Neural progenitor cell (in vitro differentiated cells): ENCODE measurements around the gene OR10J1. TPM values are rescaled to one million over a fixed set of nuclear protein-coding genes. Genes with fewer than 3 reads are reported as not detected.
"Not testable (repeated sequence)": the region's sequence is repeated elsewhere in the genome, so short reads cannot be mapped to it uniquely, and the experiment has no call there.

Experiments used
- DNase-seq: peaks from one replicate; pipeline ENCODE4 v3.0.0-alpha.2; 2016; ENCODE audit warnings: low spot score
- H2AFZ ChIP-seq: fragments of 200-600 bp; sonication (generic); replicated peaks from 2 replicates; pipeline ENCODE4 v1.6.1; 2016; ENCODE audit warnings: antibody characterized with exemption
- H3F3A ChIP-seq: fragments of 200-600 bp; sonication (generic); 2 replicates; pipeline ENCODE4 v1.6.1; 2016; ENCODE audit warnings: antibody characterized with exemption, low read depth
- H3K27ac ChIP-seq: fragments of 200-600 bp; sonication (generic); 2 replicates; pipeline ENCODE4 v1.5.1; 2016; ENCODE audit warnings: mild to moderate bottlenecking
- H3K27me3 ChIP-seq: fragments of 200-600 bp; sonication (generic); 2 replicates; pipeline ENCODE4 v1.6.1; 2016; ENCODE audit warnings: mild to moderate bottlenecking, moderate library complexity
- H3K36me3 ChIP-seq: fragments of 200-600 bp; sonication (generic); 2 replicates; pipeline ENCODE4 v1.5.1; 2016
- H3K4me1 ChIP-seq: fragments of 200-600 bp; sonication (generic); 2 replicates; pipeline ENCODE4 v1.6.1; 2016; ENCODE audit warnings: mixed run types
- H3K4me2 ChIP-seq: fragments of 200-600 bp; sonication (generic); 2 replicates; pipeline ENCODE4 v1.6.1; 2016
- H3K4me3 ChIP-seq: fragments of 200-600 bp; sonication (generic); 2 replicates; pipeline ENCODE4 v1.5.1; 2016
- H3K79me2 ChIP-seq: fragments of 200-600 bp; sonication (generic); 2 replicates; pipeline ENCODE4 v1.6.1; 2016; ENCODE audit warnings: low read depth
- H3K9ac ChIP-seq: fragments of 200-600 bp; sonication (generic); 2 replicates; pipeline ENCODE4 v1.6.1; 2016
- H3K9me3 ChIP-seq: fragments of 200-600 bp; sonication (generic); 2 replicates; pipeline ENCODE4 v1.5.1; 2016; ENCODE audit warnings: low read depth
- H4K20me1 ChIP-seq: fragments of 200-600 bp; sonication (generic); 2 replicates; pipeline ENCODE4 v1.6.1; 2016; ENCODE audit warnings: low read depth
- H3K27ac Mint-ChIP-seq: 3 replicates; pipeline ENCODE4 v1.8.0; 2021; ENCODE audit warnings: mixed read lengths
- H3K27me3 Mint-ChIP-seq: 2 replicates; pipeline ENCODE4 v1.8.0; 2022; ENCODE audit warnings: low read depth, mild to moderate bottlenecking, inconsistent platforms, moderate library complexity, mixed read lengths; ENCODE audit not compliant: insufficient read depth
- H3K36me3 Mint-ChIP-seq: 3 replicates; pipeline ENCODE4 v1.8.0; 2021; ENCODE audit warnings: mixed read lengths
- H3K4me1 Mint-ChIP-seq: 3 replicates; pipeline ENCODE4 v1.8.0; 2021; ENCODE audit warnings: mixed read lengths
- H3K4me3 Mint-ChIP-seq: 3 replicates; pipeline ENCODE4 v1.8.0; 2021; ENCODE audit warnings: mild to moderate bottlenecking, moderate library complexity, mixed read lengths
- H3K9me3 Mint-ChIP-seq: 3 replicates; pipeline ENCODE4 v1.8.0; 2020; ENCODE audit warnings: mixed read lengths
- EZH2 ChIP-seq: fragments of 200-600 bp; sonication (generic); IDR thresholded peaks from 2 replicates; pipeline ENCODE4 v1.6.1; 2017; ENCODE audit warnings: antibody characterized with exemption, mild to moderate bottlenecking, moderate library complexity
- EZH2phosphoT487 ChIP-seq: fragments of 200-600 bp; sonication (generic); IDR thresholded peaks from 2 replicates; pipeline ENCODE4 v1.6.1; 2017; ENCODE audit warnings: antibody characterized with exemption
- total RNA-seq: library from RNA; depleted of rRNA; stranded (reverse); fragments of >200 nt; gene quantifications from 2 replicates; pipeline ENCODE4 v1.2.3, GENCODE V29; 2015; ENCODE audit warnings: low replicate concordance
- TF ChIP-seq, protein P1 (sequence below): fragments of 200-600 bp; sonication (generic); IDR thresholded peaks from 2 replicates; pipeline ENCODE4 v1.5.1; 2017; ENCODE audit warnings: antibody characterized with exemption, mild to moderate bottlenecking

Gene OR10J1
- total RNA-seq, 1 donor from 2014 or later = not detected

DNA sequence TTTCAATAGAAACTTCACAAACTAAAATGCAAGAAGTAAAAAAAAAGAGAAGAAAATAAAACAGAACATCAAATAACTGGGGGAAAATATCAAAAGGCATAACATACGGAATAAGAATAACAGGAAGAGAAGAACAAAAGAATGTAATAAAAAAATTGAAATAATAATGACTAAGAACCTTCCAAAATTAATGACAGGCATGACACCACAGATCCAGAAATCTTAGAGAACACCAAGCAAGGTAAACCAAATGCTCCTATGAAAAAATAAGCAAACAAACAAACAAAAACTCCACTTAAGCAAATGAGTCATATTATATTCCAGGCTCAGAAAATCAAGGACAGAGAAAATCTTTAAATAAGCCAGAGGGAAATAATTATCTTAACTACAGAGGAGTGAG lies 8.7 kb downstream of the OR10J1 start:
- H3K4me2 ChIP-seq = no peak overlapping the region
- H3K4me1 ChIP-seq = no peaks in the 10 kb centered on the region
- peaks cover 18% of the 10 kb centered on the region for H3K9me3 Mint-ChIP-seq
- no peak overlapping the region for H3K4me3 ChIP-seq
- no peaks in the 10 kb centered on the region for H3K36me3 ChIP-seq
- no peak overlapping the region for H3K27ac Mint-ChIP-seq
- H3K79me2 ChIP-seq = no peaks in the 10 kb centered on the region
- no peak overlapping the region for H3K9ac ChIP-seq
- no peaks in the 10 kb centered on the region for H3K27me3 ChIP-seq
- H3K27ac ChIP-seq = no peak overlapping the region
- no peak for DNase-seq
- H3K9me3 ChIP-seq = peaks cover 42% of the 10 kb centered on the region
- no peaks in the 10 kb centered on the region for H3K36me3 Mint-ChIP-seq
- no peak overlapping the region for H2AFZ ChIP-seq
- no peaks in the 10 kb centered on the region for H4K20me1 ChIP-seq
- no peak overlapping the region for H3K4me3 Mint-ChIP-seq
- TF ChIP-seq, protein P1, sequence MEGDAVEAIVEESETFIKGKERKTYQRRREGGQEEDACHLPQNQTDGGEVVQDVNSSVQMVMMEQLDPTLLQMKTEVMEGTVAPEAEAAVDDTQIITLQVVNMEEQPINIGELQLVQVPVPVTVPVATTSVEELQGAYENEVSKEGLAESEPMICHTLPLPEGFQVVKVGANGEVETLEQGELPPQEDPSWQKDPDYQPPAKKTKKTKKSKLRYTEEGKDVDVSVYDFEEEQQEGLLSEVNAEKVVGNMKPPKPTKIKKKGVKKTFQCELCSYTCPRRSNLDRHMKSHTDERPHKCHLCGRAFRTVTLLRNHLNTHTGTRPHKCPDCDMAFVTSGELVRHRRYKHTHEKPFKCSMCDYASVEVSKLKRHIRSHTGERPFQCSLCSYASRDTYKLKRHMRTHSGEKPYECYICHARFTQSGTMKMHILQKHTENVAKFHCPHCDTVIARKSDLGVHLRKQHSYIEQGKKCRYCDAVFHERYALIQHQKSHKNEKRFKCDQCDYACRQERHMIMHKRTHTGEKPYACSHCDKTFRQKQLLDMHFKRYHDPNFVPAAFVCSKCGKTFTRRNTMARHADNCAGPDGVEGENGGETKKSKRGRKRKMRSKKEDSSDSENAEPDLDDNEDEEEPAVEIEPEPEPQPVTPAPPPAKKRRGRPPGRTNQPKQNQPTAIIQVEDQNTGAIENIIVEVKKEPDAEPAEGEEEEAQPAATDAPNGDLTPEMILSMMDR = no peak
- no peaks in the 10 kb centered on the region for H3K4me1 Mint-ChIP-seq
- H3K27me3 Mint-ChIP-seq = no peaks in the 10 kb centered on the region
- H3F3A ChIP-seq = no peaks in the 10 kb centered on the region

- not testable (repeated sequence) for H3K4me2 ChIP-seq, H3K36me3 ChIP-seq, DNase-seq, H3K4me3 Mint-ChIP-seq, H3K27me3 Mint-ChIP-seq, H3K4me1 ChIP-seq, H3K27me3 ChIP-seq, H3K9ac ChIP-seq, H3K27ac Mint-ChIP-seq, H3K79me2 ChIP-seq, H4K20me1 ChIP-seq, H3K27ac ChIP-seq, H2AFZ ChIP-seq, H3K4me1 Mint-ChIP-seq, H3K4me3 ChIP-seq, H3F3A ChIP-seq, H3K36me3 Mint-ChIP-seq
- peaks cover 18% of the 10 kb centered on the region for H3K9me3 Mint-ChIP-seq
- H3K9me3 ChIP-seq = peaks cover 40% of the 10 kb centered on the region
These were observed 10.1 kb downstream of the OR10J1 start for GRCh38 chr1:159449605-159450004.

DNA sequence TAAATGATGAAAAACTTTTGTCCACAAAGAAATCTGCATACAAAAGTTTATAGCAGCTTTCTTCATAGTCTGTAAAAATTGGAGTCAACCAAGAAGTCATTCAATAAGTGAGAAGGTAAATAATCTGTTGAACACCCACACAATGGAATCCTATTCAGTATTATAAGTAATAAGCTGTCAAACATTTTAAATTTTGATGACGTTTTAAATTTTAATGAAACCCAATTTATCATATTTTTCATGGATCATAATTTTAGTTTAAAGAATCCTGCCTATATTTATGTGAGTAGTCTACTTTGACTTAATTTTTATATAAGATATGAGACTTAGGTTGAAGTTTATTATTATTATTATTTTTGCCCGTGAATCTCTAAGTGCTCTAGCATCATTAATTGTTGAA lies 20.0 kb downstream of the OR10J1 start:
- Histone ChIP-seq H3K36me3 (no peaks in the 10 kb centered on the region), H3K4me1 (no peaks in the 10 kb centered on the region), H3K9ac (no peak overlapping the region), H2AFZ (no peak overlapping the region), H3K27ac (no peak overlapping the region), H3K79me2 (no peaks in the 10 kb centered on the region), H3F3A (no peaks in the 10 kb centered on the region), H3K4me3 (no peak overlapping the region), H4K20me1 (no peaks in the 10 kb centered on the region), H3K4me2 (no peak overlapping the region), H3K9me3 (peaks cover 38% of the 10 kb centered on the region), H3K27me3 (no peaks in the 10 kb centered on the region)
- no peaks in the 10 kb centered on the region for H3K4me1 Mint-ChIP-seq
- H3K36me3 Mint-ChIP-seq = no peaks in the 10 kb centered on the region
- no peak overlapping the region for H3K4me3 Mint-ChIP-seq
- no peak for DNase-seq
- TF ChIP-seq, protein P1 = no peak
- TF ChIP-seq EZH2phosphoT487 (no peak), EZH2 (no peak)
- peaks cover 14% of the 10 kb centered on the region for H3K9me3 Mint-ChIP-seq
- H3K27me3 Mint-ChIP-seq = no peaks in the 10 kb centered on the region
- no peak overlapping the region for H3K27ac Mint-ChIP-seq

DNA sequence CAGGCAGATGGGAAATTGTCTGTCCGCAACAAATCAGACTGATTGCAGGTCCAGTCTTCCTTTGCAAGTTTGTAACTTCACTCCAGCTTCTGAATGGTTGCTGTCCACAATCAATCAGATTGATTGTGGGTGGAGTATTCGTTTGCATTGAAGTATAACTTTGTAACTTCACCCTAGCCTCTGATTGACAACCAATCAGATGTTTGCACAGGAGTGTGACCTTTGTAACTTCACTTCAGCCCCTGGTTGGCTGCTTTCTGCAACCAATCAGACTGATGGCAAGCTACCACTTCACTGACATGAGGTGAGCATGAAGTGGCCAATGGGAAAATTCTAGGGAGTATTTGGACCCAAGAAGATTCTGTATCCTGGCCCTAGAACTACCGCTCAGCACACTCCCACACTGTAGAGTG lies 25.7 kb downstream of the OR10J1 start:
- H3K27me3 ChIP-seq = no peaks in the 10 kb centered on the region
- H3K27ac ChIP-seq = no peak overlapping the region
- Mint-ChIP-seq H3K27ac (no peak overlapping the region), H3K4me3 (no peak overlapping the region), H3K36me3 (no peaks in the 10 kb centered on the region), H3K27me3 (no peaks in the 10 kb centered on the region), H3K9me3 (peaks cover 13% of the 10 kb centered on the region), H3K4me1 (no peaks in the 10 kb centered on the region)
- H3K9ac ChIP-seq = no peak overlapping the region
- no peaks in the 10 kb centered on the region for H3K4me1 ChIP-seq
- no peak overlapping the region for H3K4me3 ChIP-seq
- no peak overlapping the region for H2AFZ ChIP-seq
- no peak for DNase-seq
- H3F3A ChIP-seq = no peaks in the 10 kb centered on the region
- TF ChIP-seq, protein P1 = no peak
- TF ChIP-seq EZH2phosphoT487 = no peak
- TF ChIP-seq EZH2 = no peak
- no peak overlapping the region for H3K4me2 ChIP-seq
- H3K9me3 ChIP-seq = peaks cover 38% of the 10 kb centered on the region
- no peaks in the 10 kb centered on the region for H4K20me1 ChIP-seq
- H3K36me3 ChIP-seq = no peaks in the 10 kb centered on the region
- H3K79me2 ChIP-seq = no peaks in the 10 kb centered on the region
